Stimulated activated CD8-positive, alpha-beta memory T cell treated with anti-CD3 and anti-CD28 coated beads, Interleukin-15, amount 100 ng/mL, for 24 hours (primary cell): ENCODE data around the gene CEP104.

Experiments
- DNase-seq: peaks from one replicate; pipeline ENCODE4 v3.0.0-alpha.2; 2020; ENCODE audit warnings: low read depth

Gene CEP104

GRCh38 chr1:3856923-3857790 lies at the start of gene CEP104, which contains the start of gene DFFB:
Gene CEP104 (minus strand): TSS chr1:3857211. CDS start chr1:3852407, 4,804 bp downstream.
Gene DFFB (plus strand): TSS chr1:3857476. CDS start chr1:3857604, 128 bp downstream.
- DNase-seq = peak; percentile 92

GRCh38 chr1:3906672-3907020 lies 49.6 kb upstream of the CEP104 start:
- DNase-seq = no peak

GRCh38 chr1:3905953-3906671 lies 49.1 kb upstream of the CEP104 start:
- DNase-seq = no peak

- DNase-seq = no peak
Observed at GRCh38 chr1:3905266-3905952, 48.4 kb upstream of the CEP104 start.

- no peak for DNase-seq
Observed at GRCh38 chr1:3904843-3905185, 47.8 kb upstream of the CEP104 start.

GRCh38 chr1:3904006-3904842 lies 47.2 kb upstream of the CEP104 start:
- no peak for DNase-seq

GRCh38 chr1:3903141-3904005 lies 46.4 kb upstream of the CEP104 start:
- DNase-seq = no peak

GRCh38 chr1:3902571-3903091 lies 45.6 kb upstream of the CEP104 start:
- no peak for DNase-seq

- DNase-seq = no peak
Observed at GRCh38 chr1:3902111-3902511, 45.1 kb upstream of the CEP104 start.

- DNase-seq = peak; percentile 71
Observed at GRCh38 chr1:3900969-3901529, 44.0 kb upstream of the CEP104 start.

GRCh38 chr1:3900150-3900968 lies 43.3 kb upstream of the CEP104 start, which contains the start of gene C1orf174:
Gene C1orf174 (minus strand): TSS chr1:3900272. CDS start chr1:3900186, 86 bp downstream.
- peak; percentile 71 for DNase-seq

- no peak for DNase-seq
Observed at GRCh38 chr1:3899754-3900149, 42.7 kb upstream of the CEP104 start.

GRCh38 chr1:3898994-3899753 lies 42.2 kb upstream of the CEP104 start:
- DNase-seq = no peak

- DNase-seq = no peak
Observed at GRCh38 chr1:3898475-3898735, 41.4 kb upstream of the CEP104 start.

- no peak for DNase-seq
Observed at GRCh38 chr1:3896396-3897000, 39.5 kb upstream of the CEP104 start.

GRCh38 chr1:3895951-3896325 lies 38.9 kb upstream of the CEP104 start:
- no peak for DNase-seq

GRCh38 chr1:3895279-3895950 lies 38.4 kb upstream of the CEP104 start:
- DNase-seq = no peak
